ENCODE results near the gene SHISA2.

SHISA2 gene

DNA sequence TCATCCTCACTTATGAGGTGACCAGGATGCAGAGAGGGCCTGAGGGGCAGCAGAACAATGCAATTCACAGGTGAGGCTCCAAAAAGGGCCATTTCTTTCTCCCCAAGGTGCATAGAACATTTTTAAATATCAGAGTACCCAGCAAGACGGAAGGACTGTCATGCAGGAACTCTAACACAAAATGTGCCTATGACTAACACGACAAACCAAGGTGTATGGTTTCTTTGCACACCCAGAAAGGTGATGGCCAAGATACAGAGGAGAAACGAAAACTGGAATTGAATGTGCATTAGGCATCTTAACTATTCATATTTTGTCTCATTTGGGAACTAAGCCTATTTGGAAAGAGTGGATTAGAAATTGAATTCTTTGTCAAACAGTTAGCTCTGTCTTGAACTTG lies 29.9 kb downstream of the SHISA2 start:
- TF ChIP-seq, protein P1, sequence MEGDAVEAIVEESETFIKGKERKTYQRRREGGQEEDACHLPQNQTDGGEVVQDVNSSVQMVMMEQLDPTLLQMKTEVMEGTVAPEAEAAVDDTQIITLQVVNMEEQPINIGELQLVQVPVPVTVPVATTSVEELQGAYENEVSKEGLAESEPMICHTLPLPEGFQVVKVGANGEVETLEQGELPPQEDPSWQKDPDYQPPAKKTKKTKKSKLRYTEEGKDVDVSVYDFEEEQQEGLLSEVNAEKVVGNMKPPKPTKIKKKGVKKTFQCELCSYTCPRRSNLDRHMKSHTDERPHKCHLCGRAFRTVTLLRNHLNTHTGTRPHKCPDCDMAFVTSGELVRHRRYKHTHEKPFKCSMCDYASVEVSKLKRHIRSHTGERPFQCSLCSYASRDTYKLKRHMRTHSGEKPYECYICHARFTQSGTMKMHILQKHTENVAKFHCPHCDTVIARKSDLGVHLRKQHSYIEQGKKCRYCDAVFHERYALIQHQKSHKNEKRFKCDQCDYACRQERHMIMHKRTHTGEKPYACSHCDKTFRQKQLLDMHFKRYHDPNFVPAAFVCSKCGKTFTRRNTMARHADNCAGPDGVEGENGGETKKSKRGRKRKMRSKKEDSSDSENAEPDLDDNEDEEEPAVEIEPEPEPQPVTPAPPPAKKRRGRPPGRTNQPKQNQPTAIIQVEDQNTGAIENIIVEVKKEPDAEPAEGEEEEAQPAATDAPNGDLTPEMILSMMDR (conservative IDR thresholded peaks at IDR 0.05; ENCODE audit: low read length) = no peak
- no peak for DNase-seq (ENCODE audit: low read depth)
- H3K4me3 ChIP-seq (ENCODE audit: low read length) = no peak overlapping the region

GRCh38 chr13:26021516-26021915 lies 30.3 kb downstream of the SHISA2 start:
- no peak overlapping the region for H3K4me3 ChIP-seq (ENCODE audit: low read length)
- DNase-seq (ENCODE audit: low read depth) = no peak
- TF ChIP-seq, protein P1 (conservative IDR thresholded peaks at IDR 0.05; ENCODE audit: low read length) = no peak

DNA sequence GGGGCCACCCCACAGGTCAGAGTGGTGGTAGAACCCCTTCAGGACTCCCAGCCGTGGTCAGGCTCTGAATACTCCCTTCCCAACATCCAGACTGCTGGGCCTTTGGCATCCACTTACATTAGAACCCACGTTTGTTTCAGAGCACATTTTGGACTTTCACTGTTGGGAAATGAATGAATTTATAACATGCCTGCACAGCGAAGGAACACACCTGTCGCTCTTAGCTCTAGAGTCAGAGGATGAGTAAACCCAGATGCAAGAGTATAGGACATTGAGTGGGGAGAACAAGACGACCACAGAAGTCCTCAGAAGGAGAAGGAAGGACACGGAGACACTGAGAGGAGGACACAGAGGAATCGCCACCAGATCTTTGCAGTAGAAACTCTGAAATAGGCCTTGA lies 30.9 kb downstream of the SHISA2 start:
- no peak for DNase-seq (ENCODE audit: low read depth)
- H3K4me3 ChIP-seq (ENCODE audit: low read length) = no peak overlapping the region
- TF ChIP-seq, protein P1 (conservative IDR thresholded peaks at IDR 0.05; ENCODE audit: low read length) = no peak

DNA sequence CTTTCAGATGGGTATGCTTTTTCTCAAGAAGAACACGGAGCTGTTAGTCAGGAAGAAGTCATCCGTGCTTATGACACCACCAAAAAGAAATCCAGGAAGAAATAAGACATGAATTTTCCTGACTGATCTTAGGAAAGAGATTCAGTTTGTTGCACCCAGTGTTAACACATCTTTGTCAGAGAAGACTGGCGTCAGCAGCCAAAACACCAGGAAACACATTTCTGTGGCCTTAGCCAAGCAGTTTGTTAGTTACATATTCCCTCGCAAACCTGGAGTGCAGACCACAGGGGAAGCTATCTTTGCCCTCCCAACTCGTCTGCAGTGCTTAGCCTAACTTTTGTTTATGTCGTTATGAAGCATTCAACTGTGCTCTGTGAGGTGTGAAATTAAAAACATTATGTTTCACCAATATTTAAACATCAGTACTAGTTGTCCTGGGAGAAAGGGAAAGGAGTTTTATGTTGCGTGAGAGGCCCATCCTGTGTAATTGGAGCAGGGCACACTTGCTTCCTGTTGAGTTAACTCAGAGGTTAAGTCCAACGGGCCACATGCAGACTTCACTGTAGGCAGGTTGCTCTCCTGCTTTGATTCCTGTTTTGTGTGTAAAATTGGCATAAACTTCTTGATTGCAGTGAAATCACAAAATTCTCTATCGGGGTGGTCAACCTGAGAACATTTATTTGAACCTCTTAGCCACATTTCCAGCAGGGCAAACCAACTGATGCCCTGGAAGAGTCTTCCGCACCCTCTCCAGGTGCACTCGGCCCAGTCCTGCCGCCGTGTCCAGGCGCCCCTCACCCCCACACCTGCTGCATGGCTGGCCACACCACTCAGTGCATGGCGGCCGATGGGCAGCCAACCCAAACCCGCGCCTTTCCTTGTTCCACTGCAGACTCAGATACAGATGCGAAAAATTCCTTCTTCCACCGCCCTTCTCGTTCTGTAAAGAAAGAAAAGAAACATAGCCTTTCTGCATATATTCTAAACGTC lies 31.6 kb downstream of the SHISA2 start:
- TF ChIP-seq, protein P1 (conservative IDR thresholded peaks at IDR 0.05; ENCODE audit: low read length) = no peak
- peak; percentile 89 for DNase-seq (ENCODE audit: low read depth)
- H3K4me3 ChIP-seq (ENCODE audit: low read length) = no peak overlapping the region

DNA sequence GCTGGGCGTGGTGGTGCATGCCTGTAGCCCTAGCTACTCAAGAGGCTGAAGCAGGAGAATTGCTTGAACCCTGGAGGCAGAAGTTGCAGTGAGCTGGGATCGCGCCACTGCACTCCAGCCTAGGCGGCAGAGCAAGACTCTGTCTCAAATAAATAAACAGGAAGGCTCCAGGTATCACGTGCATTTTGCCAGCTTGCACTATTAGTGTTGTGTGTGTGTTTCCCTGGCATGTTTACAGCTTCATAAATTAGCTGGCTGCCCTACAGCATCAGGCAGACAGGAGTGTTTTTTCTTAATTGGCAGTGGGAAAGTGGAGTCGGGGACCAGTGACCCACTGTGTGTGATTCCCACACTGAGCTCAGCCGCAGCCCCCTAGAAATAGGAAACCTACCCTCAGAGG lies 32.6 kb downstream of the SHISA2 start:
- H3K4me3 ChIP-seq (ENCODE audit: low read length) = no peak overlapping the region
- TF ChIP-seq, protein P1 (conservative IDR thresholded peaks at IDR 0.05; ENCODE audit: low read length) = no peak
- no peak for DNase-seq (ENCODE audit: low read depth)

- TF ChIP-seq, protein P1 (conservative IDR thresholded peaks at IDR 0.05; ENCODE audit: low read length) = no peak
- no peak overlapping the region for H3K4me3 ChIP-seq (ENCODE audit: low read length)
- no peak for DNase-seq (ENCODE audit: low read depth)
These were observed 33.7 kb downstream of the SHISA2 start for GRCh38 chr13:26017932-26018665.

All from AG10803 (cell line).